Muscle of leg (tissue), 11 donors: Measurements from ENCODE around the gene RIN2. TPM values are rescaled to one million over a fixed set of nuclear protein-coding genes. Genes with fewer than 3 reads are reported as not detected.

Experiments used
- DNase-seq: peaks from one replicate; pipeline ENCODE4 v3.0.0; 2013
- H3K27ac ChIP-seq: one replicate; pipeline ENCODE4 v1.5.1; 2013; ENCODE audit warnings: mild to moderate bottlenecking, low read length, control low read depth
- H3K27me3 ChIP-seq: one replicate; pipeline ENCODE4 v1.6.1; 2013; ENCODE audit warnings: low read length; ENCODE audit not compliant: control insufficient read depth, insufficient read depth
- H3K36me3 ChIP-seq: one replicate; pipeline ENCODE4 v1.6.1; 2013; ENCODE audit warnings: low read length; ENCODE audit not compliant: control insufficient read depth, insufficient read depth
- H3K4me1 ChIP-seq: one replicate; pipeline ENCODE4 v1.6.1; 2013; ENCODE audit warnings: low read length; ENCODE audit not compliant: control insufficient read depth, insufficient read depth
- H3K4me3 ChIP-seq: one replicate; pipeline ENCODE4 v1.5.1; 2013; ENCODE audit warnings: low read length, control low read depth
- H3K9me3 ChIP-seq: replicated peaks from 2 replicates; pipeline ENCODE4 v1.6.1; 2013; ENCODE audit warnings: low read depth, low read length; ENCODE audit not compliant: control insufficient read depth
- WGBS: methylation state at CpG from one replicate; pipeline ENCODE4 v1.1.5; 2013; ENCODE audit warnings: missing lambda C conversion rate; ENCODE audit not compliant: insufficient coverage; 5-methylcytosine and 5-hydroxymethylcytosine counted together
- polyA plus RNA-seq, 8 donors: library from polyadenylated mRNA; unstranded; fragments of 120-200 nt; gene quantifications; one replicate each; pipeline versions ENCODE4 v1.2.1 to v1.2.3, GENCODE V29; 2013; ENCODE audit warnings: inconsistent platforms in 1 of 8, low replicate concordance in 1 of 8; ENCODE audit not compliant: insufficient read length in 8 of 8, insufficient read depth in 1 of 8
- total RNA-seq: library from RNA; stranded (reverse); fragments of 120-200 nt; gene quantifications from one replicate; pipeline ENCODE4 v1.2.4, GENCODE V29; 2013

Gene RIN2
- total and polyA plus RNA-seq, 9 donors, result 19.8 to 30.8 (median 24.3) TPM

DNA sequence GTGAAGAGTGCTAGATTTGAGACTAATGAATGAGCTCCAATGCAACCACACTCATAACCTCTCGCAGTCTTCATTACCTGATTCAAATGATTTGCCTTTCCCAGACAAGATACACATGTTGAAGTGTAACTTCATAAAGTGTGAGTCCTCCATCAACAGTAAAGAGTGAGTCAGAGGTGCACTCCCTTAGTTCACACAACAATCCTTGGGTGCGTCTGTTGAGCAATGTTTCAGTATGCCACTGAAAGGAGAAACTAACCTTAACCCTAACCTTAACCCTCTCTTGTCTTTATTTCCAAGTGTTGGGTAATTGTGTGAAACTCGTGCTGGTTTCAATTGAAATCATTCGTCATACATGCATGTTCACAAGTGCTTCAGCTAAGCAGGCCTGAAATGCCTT, 21.0 kb upstream of the RIN2 start:
- Histone ChIP-seq H3K9me3 (no peaks in the 10 kb centered on the region), H3K4me1 (peaks cover 13% of the 10 kb centered on the region), H3K4me3 (no peak overlapping the region), H3K36me3 (no peaks in the 10 kb centered on the region), H3K27ac (no peak overlapping the region), H3K27me3 (no peaks in the 10 kb centered on the region)
- WGBS, result no CpG with 5 or more reads among the region's 4 CpGs
- DNase-seq, result no peak

DNA sequence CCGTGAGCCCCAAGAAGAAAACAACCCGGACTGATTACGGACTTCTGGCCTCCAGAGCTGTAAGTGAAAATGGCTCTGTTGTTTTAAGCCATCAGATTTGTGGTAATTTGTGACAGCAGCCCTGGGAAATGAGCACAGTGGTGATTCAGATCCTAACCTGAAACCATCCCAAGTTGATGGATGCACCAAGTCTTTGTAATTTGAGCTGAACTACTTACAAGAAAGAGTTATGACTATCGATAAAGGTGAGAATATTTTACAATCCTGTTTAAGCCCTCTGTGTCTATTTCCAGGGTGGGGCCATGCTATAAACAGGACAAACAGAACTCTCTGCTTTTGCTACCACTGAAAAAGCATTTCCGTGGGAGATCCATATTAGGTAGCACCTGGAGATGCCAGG, 19.1 kb upstream of the RIN2 start:
- WGBS, result 62% methylated on average over 3 of the region's 5 CpGs
- Histone ChIP-seq H3K27ac (no peak overlapping the region), H3K27me3 (no peaks in the 10 kb centered on the region), H3K36me3 (no peaks in the 10 kb centered on the region), H3K4me3 (no peak overlapping the region), H3K9me3 (no peaks in the 10 kb centered on the region), H3K4me1 (peaks cover 13% of the 10 kb centered on the region)
- no peak for DNase-seq

DNA sequence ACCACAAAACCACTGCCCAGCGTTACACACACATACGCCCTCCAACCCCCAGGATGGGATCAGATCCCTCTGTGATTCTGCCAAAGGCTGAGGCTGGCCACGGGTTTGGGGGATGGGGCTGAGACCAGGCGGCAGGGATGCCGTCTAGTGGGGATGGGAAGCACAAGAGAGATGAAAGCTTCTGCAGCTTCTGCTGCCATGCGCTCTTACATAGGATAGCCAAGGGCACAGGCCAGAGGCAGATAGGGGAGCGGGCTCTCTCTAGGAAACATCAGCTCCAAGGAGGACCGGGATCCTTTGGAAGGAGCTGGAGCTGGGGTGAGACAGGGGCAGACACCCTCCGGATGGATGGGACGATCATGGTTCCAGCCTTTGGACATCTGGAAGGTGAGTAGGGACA, 18.7 kb upstream of the RIN2 start:
- no peak overlapping the region for H3K4me3 ChIP-seq
- H3K36me3 ChIP-seq, result no peaks in the 10 kb centered on the region
- WGBS, result 92% methylated on average over 7 of the region's 10 CpGs
- H3K4me1 ChIP-seq, result peaks cover 13% of the 10 kb centered on the region
- H3K27me3 ChIP-seq, result no peaks in the 10 kb centered on the region
- no peak overlapping the region for H3K27ac ChIP-seq
- DNase-seq, result no peak
- H3K9me3 ChIP-seq, result no peaks in the 10 kb centered on the region

DNA sequence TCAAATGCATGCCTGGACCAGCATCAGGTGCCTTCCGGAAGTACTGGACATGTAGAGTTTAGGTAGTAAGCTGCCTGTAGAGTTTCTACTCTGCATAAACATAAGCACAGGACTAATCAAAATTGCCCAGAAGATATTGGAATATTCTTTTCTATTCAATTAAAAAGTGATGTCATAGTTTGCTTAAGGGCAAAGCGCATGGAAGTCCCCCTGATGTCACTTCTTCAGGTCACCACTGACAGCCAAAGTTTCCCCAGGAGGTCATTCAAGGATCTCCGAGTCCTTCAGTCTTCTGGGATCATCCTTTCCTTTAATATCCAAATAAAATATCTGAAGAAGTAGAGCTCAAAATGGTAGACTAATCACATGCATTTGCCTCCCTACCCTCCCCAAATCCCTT, 17.5 kb upstream of the RIN2 start:
- H3K36me3 ChIP-seq, result no peaks in the 10 kb centered on the region
- H3K27ac ChIP-seq, result no peak overlapping the region
- no peak overlapping the region for H3K4me3 ChIP-seq
- WGBS, result no CpG with 5 or more reads among the region's 3 CpGs
- H3K27me3 ChIP-seq, result no peaks in the 10 kb centered on the region
- no peaks in the 10 kb centered on the region for H3K9me3 ChIP-seq
- H3K4me1 ChIP-seq, result peaks cover 8% of the 10 kb centered on the region
- DNase-seq, result no peak

DNA sequence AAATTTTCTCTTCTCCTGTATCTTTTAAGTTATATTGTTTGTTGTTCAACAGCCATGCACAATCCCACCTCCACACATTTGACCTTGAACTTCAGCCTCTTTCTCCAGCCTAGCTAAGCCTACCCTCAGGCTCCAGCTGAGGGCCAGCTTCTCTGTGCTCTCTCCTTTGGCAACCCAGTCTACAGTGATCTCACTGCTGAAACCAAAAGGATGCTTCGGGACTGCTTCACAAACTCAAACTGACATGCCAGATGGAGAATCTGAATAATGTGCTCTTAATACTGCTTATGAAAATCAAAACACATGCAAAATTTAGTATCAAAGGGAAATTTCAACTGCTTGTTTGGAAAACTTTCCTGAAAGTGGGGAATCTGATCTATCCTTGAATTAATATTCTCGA, 16.1 kb upstream of the RIN2 start:
- H3K9me3 ChIP-seq, result peaks cover 3% of the 10 kb centered on the region
- no CpG with 5 or more reads among the region's 2 CpGs for WGBS
- peaks cover 3% of the 10 kb centered on the region for H3K4me1 ChIP-seq
- no peaks in the 10 kb centered on the region for H3K36me3 ChIP-seq
- DNase-seq, result peak; percentile 71
- H3K4me3 ChIP-seq, result no peak overlapping the region
- no peaks in the 10 kb centered on the region for H3K27me3 ChIP-seq
- H3K27ac ChIP-seq, result no peak overlapping the region

DNA sequence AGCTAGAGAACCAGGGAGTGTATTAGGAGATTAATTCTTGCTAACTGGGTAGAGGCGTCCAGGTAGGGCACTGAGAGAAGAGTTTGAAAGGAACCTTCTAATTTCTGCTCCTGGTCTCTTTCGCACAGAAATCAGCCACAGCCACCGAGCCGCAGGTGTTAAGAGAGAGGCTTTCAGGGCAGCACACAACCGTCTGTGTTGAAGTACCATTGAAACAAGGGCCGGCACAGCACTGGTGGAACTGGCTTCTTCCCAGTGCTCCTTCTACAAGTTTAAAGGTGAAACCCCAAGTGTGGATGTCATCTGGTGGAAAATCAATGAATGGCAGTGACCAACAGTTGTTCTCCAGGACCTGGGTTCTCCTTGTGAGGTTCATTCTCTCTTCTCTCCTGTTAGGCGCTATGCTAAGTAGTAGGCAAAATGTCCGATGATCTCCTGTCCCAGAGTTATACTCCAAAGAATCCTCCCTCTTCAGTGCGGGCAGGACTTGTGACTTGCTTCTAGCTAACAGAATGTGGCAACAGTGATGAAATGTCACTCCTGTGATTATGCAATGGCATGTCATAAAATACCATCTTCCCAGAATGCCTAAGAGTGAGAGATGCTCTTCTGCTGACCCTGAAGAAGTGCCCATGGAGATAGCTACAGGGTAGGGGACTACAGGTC, 15.0 kb upstream of the RIN2 start:
- Histone ChIP-seq H3K27ac (no peak overlapping the region), H3K27me3 (no peaks in the 10 kb centered on the region), H3K9me3 (peaks cover 3% of the 10 kb centered on the region), H3K4me3 (no peak overlapping the region), H3K36me3 (no peaks in the 10 kb centered on the region), H3K4me1 (peaks cover 3% of the 10 kb centered on the region)
- WGBS, result 88% methylated on average over 6 of the region's 9 CpGs
- DNase-seq, result no peak

DNA sequence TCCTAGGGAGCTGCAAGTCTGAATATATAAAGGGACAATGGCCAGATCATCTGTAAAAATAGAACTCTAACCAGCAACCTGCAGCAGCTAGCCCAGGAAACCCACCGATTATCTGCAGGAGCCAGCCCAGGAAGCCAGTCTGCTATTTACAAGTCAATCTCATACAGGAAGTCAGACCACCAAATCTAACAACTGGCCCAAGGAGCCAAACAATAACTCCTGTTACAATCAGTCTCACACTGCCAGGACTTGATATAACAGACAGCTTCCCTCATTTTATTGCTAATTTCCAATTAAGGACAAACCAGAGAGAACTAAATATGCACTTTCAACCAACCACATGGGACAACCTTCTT, 14.4 kb upstream of the RIN2 start:
- Histone ChIP-seq H3K4me3 (no peak overlapping the region), H3K27ac (no peak overlapping the region)
- 75% methylated on average over 1 of the region's 1 CpG for WGBS

DNA sequence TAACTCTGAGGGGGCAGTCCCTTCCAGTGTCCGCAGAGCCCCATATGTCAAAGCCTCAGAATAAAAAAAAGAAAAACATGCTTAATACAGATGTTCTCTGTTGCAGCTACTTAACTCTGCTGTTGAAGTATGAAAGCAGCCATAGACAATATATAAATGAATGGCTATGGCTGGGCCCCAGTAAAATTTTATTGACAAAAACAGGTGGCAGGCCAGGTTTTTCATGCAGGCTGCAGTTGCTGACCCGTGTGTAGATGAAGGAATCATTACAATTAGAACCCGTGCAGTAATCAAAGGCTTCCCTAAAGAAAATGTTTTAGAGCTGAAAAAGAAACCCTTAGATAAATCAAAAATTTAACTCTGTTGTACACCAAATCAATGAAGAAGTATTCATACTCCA, 13.0 kb upstream of the RIN2 start:
- no peaks in the 10 kb centered on the region for H3K27me3 ChIP-seq
- no peak for DNase-seq
- no CpG with 5 or more reads among the region's 3 CpGs for WGBS
- H3K36me3 ChIP-seq, result no peaks in the 10 kb centered on the region
- H3K27ac ChIP-seq, result no peak overlapping the region
- peaks cover 3% of the 10 kb centered on the region for H3K9me3 ChIP-seq
- no peak overlapping the region for H3K4me3 ChIP-seq
- peaks cover 9% of the 10 kb centered on the region for H3K4me1 ChIP-seq

More for the DNA sequence above, 14.4 kb upstream of the RIN2 start:
- no peaks in the 10 kb centered on the region for H3K36me3 ChIP-seq
- H3K4me1 ChIP-seq, result peaks cover 3% of the 10 kb centered on the region
- no peaks in the 10 kb centered on the region for H3K27me3 ChIP-seq
- H3K9me3 ChIP-seq, result peaks cover 3% of the 10 kb centered on the region
- DNase-seq, result no peak

DNA sequence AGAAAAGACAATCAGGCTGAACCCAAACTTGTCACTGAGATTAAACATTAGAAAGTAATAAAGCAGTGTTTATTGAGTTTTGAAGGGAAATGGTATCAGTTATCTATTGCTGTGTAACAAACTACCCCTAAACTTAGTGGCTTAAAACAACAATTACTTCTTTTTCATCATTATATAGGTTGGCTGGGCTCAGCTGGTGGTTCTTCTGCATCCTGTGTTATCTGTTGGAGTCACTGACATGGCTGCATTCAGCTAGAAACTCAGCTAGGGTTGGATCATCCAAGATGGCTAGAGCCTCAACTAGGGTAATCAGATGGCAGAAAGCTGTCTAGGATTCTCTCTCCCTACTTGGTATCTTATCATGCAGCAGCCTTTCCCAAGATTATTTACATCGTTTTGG, 12.5 kb upstream of the RIN2 start:
- Histone ChIP-seq H3K36me3 (no peaks in the 10 kb centered on the region), H3K4me1 (peaks cover 11% of the 10 kb centered on the region), H3K9me3 (peaks cover 3% of the 10 kb centered on the region), H3K4me3 (no peak overlapping the region), H3K27me3 (no peaks in the 10 kb centered on the region), H3K27ac (no peak overlapping the region)
- WGBS, result no CpG with 5 or more reads among the region's 1 CpG
- no peak for DNase-seq

DNA sequence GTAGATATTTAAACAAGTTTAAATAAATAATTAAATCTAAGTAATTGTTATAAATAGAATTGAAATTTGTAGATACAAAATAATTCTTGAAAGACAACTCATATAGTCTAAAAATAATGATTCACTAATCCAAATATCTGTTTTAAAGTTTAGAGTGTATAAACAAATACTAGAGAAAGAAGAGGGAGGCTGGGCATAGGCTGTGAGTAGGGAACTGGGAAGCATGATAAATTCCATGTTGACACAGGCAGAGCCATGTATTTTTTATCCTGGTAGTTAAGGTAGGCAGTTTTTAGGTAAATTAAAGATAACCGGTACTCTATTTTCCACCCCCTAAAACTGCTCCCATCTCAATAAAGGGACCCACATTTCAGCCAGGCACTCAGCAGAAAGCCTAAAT, 11.7 kb upstream of the RIN2 start:
- no peak for DNase-seq
- no peaks in the 10 kb centered on the region for H3K27me3 ChIP-seq
- WGBS, result no CpG with 5 or more reads among the region's 1 CpG
- H3K4me3 ChIP-seq, result no peak overlapping the region
- no peak overlapping the region for H3K27ac ChIP-seq
- peaks cover 3% of the 10 kb centered on the region for H3K9me3 ChIP-seq
- no peaks in the 10 kb centered on the region for H3K36me3 ChIP-seq
- peaks cover 19% of the 10 kb centered on the region for H3K4me1 ChIP-seq

DNA sequence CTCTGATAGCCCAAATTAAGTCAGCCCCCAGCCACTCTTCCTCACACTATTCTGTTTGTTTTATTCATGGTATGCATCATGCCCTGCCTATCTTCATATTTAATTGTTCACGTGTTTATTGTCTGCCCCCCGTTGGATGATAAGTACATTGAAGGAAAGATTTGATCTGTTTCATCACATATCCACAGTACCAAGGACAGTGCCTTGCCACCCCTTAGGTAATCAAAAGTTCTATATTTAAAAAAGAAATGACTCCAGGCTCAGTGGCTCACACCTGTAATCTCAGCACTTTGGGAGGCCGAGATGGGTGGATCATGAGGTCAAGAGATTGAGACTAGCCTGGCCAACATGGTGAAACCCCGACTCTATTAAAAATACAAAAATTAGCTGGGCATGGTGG, 10.2 kb upstream of the RIN2 start:
- H3K36me3 ChIP-seq, result no peaks in the 10 kb centered on the region
- no peak overlapping the region for H3K4me3 ChIP-seq
- no peak for DNase-seq
- H3K4me1 ChIP-seq, result peaks cover 21% of the 10 kb centered on the region
- 100% methylated on average over 1 of the region's 4 CpGs for whole genome bisulfite sequencing
- no peaks in the 10 kb centered on the region for H3K27me3 ChIP-seq
- H3K27ac ChIP-seq, result no peak overlapping the region
- peaks cover 3% of the 10 kb centered on the region for H3K9me3 ChIP-seq
